GM19324 (cell line): Measurements from ENCODE around the gene PRM2.

Source experiments
- ATAC-seq: cut with Tn5 transposase; IDR thresholded peaks from one replicate; pipeline ENCODE4 v1.9.1; 2021; ENCODE audit warnings: mild to moderate bottlenecking, moderate library complexity; ENCODE audit not compliant: unreplicated experiment, low FRiP score

PRM2 gene, protein sequence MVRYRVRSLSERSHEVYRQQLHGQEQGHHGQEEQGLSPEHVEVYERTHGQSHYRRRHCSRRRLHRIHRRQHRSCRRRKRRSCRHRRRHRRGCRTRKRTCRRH

DNA sequence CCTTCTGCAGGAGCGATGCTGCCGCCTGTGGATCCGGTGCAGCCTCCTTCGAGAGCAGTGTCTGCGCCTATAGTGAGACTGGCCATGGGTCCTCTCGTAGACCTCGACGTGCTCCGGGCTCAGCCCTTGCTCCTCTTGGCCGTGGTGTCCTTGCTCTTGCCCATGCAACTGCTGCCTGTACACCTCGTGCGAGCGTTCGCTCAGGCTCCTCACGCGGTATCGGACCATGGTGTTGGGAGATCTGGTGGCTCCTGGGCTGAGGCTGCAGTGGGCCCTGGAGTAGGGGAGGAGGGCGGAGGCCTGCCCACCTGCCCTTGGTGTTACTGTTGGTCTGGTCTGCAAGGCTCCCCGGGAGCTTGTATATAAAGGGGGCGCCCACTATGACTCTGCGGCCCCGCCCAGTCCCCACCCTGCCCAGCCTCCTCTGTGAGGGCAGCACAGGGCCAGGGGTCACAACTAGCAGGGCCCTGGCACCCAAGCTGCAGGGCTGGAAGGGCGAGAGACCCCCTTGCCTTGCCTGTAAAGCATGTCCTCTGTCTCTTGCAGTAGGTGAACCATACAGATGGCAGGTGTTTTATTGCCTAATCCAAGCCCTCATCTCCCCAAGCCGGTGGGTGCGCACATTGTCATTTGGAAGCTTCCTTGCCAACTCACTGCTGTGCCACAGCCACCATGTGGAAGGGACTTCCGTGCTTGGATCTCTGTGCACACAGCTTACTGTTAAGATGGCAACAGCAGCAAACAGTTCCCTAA lies at the start of gene PRM2:
Gene PRM2, minus strand, starts transcription at position 338 of the 753 bp plus-strand sequence. Its CDS starts 110 bp downstream, at position 228.
- ATAC-seq = no peak

DNA sequence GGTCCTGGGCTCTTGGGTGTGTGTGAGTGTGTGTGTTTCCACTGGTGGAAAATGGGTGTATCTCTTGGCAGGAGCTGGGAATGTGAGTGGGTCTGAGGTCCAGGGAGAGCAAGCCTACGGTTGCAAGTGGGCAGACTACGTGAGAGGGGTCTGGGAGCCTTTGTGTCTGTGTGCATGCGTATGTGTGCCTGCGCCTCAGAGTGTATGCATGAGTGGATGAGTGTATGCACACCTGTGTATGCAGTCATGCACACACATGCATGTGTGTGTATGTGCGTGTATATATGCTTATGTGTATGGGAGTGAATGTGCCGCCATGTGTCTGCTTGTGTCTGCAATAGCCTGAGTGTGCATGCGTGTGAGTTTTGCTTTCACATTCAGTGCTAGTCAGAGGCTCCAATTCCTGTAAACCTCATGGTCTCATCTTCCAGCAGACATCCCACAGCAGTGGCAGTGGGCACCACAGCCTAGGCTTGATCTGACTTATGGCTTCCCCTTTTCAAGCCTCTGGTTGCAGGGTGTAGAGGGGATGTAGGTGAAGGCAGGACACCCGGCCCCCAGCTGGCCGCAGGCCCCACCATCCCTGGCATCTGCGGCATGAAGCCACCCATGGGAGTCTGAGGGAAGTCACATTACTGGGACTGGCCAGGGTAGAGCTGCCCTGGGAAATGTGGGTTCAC lies 49.3 kb upstream of the PRM2 start:
- no peak for ATAC-seq

DNA sequence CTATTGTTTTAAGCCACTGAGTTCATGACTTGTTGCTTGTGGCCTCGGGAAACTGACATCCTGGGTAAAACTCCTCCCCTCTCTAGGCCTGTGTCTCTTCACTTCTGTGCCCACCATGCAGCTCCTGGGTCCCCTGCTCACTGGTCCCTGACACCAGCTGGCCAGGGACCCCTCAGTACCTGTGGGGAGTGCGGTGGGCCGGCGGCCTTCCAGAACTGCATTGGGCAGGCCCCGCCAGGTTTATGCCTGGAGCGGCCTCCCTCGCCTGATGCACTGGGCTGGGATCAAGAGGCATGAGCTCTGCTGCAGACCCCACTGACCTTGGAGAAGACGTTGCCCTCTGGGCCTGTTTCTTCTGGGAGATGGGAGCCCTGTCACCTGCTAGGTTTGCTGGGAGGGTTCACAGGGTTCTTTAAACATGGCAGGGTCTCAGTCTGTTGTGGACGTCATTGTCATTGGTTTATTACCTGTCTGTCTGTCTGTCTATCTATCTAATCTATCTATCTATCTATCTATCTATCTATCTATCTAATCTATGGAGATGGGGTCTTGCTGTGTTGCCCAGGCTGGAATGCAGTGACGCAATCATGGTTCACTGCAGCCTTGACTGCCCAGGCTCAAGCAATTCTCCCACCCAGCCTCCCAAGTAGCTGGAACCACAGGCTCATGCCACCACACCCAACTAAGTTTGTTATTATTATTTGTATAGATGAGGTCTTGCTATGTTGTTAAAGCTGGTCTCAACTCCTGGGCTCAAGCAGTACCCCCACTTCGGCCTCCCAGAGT lies 47.5 kb upstream of the PRM2 start:
- no peak for ATAC-seq

DNA sequence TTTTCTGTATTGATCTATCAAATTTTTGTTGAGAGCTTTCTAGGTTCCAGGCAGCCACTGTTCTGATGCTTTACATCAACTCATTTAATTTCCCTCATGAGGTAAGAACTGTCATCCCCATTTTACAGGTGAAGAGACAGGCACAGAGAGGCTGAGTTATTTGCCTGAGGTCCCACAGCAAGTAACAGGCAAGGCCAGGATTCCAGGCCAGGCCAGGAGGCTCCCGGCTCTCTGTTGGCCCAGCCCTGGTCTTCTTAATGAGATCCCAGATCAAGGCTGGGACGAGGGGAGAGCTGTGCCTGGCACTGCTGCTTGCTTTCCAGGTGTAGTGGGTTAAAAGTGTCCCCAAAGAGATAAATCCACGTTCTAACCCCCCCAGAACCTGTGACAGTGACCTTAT lies 46.5 kb upstream of the PRM2 start:
- no peak for ATAC-seq

DNA sequence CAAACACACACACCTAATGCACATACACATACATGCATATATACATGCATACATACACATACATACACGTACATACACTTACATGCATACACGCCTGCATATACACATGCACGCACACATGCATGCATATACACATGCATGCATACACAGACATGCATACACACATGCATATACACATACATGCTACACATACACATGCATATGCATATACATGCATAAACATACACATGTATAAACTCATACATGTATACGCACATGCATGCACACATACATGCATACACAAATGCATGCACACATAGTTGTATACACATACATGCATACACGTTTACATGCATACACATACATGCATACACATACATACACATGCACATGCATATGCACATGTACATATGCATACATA lies 45.4 kb upstream of the PRM2 start:
- ATAC-seq = no peak

DNA sequence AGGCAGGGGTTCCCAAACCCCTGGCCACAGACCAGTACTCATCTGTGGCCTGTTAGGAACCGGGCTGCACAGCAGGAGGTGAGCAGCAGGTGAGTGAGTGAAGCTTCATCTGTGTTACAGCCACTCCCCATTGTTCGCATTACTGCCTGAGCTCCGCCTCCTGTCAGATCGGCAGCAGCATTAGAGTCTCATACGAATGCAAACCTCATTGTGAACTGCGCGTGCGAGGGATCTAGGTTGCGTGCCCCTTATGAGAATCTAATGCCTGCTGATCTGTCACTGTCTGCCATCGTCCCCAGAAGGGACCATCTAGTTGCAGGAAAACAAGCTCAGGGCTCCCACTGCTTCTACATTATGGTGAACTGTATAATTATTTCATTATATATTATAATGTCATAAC lies 43.9 kb upstream of the PRM2 start:
- no peak for ATAC-seq

DNA sequence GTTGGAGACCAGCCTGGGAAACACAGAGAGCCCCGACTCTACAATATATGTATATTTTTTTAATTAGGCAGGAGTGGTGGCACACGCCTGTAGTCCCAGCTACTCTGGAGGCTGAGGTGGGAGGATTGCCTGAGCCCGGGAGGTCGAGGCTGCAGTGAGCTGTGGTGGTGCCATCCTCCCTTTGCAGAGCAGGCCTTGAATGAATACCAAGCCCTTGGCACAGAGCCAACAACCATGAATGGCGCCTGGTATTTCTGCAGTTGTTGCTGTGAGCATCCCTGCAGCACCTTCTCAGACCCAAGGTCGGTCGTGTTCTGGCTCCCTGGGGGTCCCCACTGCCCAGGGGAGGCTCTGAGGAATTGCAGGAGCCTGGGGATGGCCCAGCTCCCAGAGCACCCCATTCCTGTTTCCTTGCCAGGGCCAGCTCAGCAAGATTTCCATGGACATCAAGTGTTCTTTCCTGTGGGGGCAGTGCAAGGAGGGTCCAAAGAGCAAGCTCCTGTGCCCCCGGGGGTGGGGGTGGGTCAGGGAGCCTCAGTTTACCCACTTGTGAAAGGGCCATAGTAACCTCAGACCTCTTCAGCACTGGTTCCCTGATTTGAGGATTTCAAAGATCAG lies 43.4 kb upstream of the PRM2 start:
- ATAC-seq = no peak

DNA sequence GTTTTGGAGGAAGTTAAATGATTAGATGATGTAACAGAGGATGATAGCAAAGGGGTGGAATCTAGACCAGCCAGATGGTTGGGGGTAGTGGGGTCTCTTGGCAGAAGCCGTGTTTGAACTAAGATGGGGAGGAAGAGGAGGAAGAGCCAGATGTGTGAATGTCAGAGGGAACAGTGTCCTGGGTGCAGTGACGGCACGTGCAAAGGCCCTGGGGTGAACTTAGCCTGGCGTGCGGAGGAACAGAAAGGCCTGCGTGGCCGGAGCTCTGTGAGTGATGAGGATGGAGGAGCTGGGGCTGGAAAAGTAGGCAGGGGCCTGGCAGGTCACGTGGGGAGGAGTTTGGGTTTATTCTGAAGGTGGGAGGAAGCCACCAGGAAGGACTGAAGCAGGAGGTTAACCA lies 42.5 kb upstream of the PRM2 start:
- ATAC-seq = no peak

DNA sequence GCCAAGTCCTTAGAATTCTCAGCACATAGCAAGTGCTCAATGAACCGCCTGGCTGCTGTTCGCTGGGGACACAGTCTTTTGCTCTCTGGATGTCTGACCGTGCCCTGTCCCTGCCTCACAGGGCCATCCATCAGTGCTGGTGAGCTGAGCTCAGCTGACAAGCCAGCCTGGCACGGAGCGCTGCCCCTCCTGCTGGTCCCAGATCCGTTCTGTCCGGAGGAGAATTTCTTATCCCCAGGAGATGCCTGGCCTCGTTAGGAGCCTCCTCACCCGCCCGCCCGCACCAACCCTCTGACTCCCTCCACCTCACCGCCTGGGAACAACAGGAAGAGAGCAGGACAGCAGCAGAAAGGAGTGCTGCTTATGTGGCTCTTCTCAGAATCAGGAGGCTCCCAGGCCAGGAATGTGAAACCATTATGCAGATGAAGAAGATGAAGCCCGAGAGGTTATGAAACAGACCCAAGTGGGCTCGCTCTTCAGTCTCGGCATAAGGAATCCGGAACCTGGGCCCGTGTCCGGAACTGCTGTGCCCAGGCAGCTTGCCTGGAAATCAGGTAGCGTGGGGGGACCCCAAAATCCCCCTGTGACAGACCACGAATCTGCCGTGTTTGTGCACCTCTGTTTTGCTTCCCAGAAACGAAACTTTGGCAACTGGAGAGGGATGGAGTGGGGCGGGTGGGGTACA lies 40.2 kb upstream of the PRM2 start:
- no peak for ATAC-seq

DNA sequence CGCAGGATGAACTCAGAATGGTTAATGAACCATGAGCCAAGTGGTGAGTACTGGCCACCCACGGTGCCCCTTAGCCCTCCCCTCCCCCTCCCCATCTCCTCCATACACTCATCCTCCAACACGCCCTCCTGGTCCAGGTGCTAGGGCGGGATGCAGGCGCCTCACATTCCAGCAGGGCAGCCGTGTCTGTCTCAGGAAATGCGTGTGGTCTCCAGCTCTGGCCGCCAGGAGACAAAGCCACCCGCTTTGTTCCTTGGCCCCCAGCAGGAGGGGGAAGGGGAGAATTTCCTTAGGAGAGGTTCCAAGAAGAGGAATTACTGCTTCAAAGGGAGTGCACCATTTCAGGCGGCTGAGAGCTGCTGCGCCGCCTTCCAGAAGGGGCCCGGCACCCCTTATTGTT lies 39.2 kb upstream of the PRM2 start:
- no peak for ATAC-seq

DNA sequence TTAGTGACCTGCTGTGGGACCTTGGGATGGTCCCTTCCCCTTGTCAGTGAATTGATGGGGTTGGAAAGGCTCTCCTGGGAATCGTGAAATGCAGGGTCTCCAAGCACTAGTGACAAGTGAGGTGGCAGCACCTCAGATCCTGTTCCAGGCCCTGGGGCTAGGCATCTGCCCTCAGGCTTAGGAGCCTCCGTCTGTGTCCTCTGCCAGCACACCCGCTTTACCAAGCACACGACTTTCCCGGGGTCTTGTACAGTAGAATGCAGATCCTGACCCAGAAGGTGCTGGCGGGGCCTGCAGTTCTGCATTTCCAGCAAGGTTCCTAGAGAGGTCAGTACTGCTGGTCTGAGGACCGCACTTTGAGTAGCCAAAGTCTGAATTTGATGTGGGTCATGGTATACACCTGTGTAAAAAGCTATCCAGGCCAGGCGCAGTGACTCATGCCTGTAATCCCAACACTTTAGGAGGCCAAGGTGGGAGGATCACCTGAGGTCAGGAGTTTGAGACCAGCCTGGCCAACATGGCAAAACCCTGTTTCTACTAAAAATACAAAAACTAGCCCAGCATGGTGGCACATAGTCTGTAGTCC lies 38.1 kb upstream of the PRM2 start:
- ATAC-seq = no peak

DNA sequence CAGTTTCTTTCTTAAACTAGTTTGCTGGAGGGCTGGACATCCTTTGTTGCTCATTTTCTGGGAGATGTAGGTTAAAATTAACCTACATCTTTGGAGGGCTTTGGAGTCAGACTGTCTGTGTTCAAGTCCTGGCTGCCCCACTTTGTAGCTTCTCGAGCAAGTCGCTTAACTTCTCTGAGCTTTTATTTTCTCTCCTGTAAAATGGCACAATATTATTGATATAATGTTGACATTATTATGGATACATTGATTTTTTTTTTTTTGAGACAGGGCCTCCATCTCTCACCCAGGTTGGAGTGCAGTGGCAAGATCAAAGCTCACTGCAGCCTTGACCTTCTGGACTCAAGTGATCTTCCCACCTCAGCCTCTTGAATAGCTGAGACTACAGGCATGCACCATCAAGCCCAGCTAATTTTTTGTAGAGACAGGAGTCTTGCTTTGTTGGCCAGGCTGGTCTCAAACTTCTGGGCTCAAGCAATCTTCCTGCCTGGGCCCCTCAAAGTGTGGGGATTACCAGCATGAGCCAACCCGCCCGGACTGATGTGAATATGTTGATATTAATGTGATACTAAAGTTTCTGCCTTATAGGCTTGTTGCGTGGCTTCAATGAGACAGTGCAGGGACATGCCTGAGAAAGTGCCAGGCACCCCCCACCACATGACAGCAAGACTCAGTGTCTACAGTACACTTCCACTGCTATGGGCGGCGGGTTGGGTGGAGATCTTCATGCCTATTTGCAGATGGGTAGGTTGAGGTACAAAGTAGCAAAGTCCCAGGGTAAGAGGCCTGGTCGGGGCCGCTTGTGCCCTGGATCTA lies 37.4 kb upstream of the PRM2 start:
- no peak for ATAC-seq

DNA sequence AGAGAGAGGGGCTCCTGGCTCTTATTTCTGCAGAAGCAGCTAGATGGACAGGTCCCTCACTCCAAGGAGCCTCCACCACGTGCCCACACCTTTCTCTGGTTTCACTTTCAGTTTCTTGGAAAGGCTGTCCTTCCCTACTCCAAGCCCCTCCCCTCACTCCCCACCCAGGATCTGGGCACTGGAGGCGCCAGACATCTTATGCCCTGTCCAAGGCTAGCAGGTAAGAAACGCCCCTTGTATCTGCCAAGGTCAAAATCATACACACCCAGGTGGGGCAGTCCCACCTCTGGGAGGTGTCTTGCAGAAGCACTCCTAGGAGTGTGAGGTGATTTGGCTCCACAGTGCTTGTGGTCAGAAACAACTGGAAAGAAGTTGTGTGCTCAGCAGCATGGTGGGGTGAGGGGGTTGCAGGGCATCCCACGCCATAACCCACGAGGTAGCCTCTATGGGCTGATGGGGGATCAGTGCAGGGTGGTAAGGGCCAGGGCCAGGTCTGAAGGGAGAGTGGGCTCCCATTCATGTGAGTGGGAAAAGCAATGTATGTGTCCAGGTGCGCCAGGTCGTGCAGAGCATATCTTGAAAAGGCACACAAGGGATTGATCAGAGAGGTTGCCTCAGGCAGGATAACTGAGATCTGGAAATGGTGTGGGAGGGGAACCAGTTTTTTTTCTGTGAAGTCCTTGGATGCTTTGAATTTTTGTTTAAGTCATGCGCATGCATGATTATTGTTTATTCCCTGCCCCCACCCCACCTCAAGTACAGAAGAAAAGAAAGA lies 36.6 kb upstream of the PRM2 start:
- no peak for ATAC-seq

DNA sequence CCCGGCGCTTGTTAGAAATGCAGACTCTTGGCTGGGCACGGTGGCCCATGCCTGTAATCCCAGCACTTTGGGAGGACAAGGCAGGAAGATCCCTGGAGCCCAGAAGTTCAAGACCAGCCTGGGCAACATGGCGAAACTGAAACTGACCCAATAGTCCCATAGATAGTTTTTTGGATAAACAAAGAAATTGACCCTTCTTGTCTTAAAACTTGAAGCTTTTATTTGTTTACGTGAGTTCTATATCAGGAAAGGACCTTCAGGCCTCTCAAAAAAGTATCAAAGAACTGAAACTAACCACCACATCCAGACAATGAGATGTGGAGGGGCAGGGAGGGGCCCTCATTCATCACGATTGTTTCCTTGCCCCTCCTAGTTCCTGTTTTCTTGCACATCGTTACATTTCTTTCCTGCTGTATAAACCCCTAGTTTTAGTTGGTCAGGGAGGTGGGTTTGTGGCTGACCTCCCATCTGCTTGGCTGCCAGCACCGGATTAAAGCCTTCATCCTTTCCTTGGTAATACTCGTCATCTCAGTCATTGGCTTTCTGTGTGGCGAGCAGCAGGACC lies 34.8 kb upstream of the PRM2 start:
- peak; percentile 38 for ATAC-seq

DNA sequence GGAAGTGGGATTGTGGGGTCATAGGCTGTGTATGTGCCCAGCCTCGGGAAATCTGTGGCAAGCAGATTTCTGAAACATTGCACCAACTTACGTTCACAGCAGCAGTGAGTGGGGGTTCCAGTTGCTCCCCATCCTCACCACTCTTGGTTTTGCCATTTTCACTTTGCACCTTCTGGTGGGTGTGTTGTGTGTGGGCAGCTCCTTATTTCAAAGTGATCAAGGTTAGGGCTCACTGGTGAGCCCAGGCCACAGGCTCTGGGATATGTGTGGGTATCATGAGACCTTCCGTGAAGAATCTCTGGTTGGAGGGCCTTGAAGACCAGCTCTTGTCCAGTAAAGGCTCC lies 34.3 kb upstream of the PRM2 start:
- ATAC-seq = no peak

DNA sequence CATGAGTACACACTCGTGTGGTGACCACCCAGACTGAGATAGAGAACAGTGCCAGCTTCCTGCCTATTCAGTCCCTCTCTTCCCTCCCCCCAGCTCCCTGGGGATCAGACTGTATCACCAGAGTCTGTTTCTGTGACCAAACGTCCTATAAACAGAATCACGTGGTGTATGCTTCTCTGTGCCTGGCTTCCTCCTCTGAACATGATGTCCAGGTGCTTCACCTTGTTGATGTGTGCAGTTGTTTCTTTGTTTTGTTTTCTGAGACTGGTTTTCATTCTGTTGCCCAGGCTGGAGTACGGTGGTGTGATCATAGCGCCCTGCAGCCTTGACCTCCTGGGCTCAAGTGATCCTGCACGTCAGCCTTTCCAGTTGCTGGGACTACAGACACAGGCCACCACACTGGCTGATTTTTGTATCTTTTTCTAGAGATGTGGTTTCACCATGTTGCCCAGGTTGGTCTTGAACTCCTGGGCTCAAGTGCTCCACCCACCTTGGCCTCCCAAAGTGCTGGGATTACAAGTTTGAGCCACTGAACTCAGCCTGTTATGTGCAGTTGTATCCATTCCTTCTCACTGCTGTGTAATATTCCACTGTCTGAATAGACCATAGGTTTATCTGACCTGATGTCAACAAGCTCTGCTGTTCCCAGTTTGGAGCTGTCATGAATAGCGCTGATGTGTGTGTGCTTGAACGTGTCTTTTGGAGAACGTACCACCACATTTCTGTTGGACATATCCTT lies 33.8 kb upstream of the PRM2 start:
- ATAC-seq = peak; percentile 52

DNA sequence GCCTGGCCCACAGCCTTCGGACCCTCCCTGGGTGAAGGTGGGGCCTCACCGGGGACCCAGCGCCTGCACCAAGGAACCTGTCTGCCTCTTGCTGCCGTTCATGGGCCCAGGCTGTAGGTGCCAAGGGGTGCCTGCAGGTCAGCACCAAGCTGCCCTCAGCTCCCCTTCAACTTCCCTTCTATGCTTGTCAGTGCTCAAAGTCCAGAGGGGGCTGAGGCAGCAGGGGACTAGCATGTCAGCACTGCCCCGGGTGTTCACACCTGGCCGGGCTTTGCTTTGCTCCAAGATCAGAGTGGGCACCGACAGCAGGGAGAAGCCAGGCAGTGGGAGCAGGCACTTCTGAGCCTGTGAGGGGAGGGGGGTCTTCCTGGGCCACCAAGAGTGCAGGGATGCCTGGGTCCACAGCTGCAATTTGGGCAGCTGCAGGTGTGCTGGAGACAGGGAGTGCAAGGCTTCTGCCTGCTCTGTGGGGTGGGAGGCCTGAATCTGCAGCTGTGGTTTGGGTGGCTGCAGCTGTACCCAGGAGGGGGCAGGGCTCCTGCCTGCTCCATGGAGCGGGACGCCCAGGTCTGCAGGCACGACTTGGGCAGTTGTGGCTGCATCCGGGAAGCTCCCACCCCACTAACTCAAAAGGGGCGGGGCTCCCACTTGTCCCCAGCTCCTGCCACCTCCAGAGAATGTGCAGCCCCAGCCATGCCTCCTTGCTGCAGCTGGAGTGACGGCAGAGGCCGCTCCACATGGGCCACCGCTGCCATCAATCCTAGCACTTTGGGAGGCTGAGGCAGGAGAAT lies 32.4 kb upstream of the PRM2 start:
- no peak for ATAC-seq
